Astrocyte (in vitro differentiated cells and primary cell): ENCODE results near the gene GALNT2. TPM values are rescaled to one million over a fixed set of nuclear protein-coding genes. Genes with fewer than 3 reads are reported as not detected.

ENCODE experiments used
- DNase-seq: peaks from one replicate; pipeline ENCODE4 v3.0.0-alpha.2; 2010; ENCODE audit warnings: low read depth
- FAIRE-seq: peaks from 2 replicates; lab custom pipeline; 2011; peaks lifted over from hg19 to GRCh38; lab: Jason Lieb, UNC
- H2AFZ ChIP-seq: 2 replicates; pipeline ENCODE4 v1.6.0; 2012; ENCODE audit warnings: low read depth, low read length, inconsistent platforms
- H3K27ac ChIP-seq: 2 replicates; pipeline ENCODE4 v1.5.1; 2011; ENCODE audit warnings: low read depth, low read length, inconsistent platforms
- H3K27me3 ChIP-seq: 2 replicates; pipeline ENCODE4 v1.6.0; 2011; ENCODE audit warnings: low read length, inconsistent platforms; ENCODE audit not compliant: insufficient read depth
- H3K36me3 ChIP-seq: 2 replicates; pipeline ENCODE4 v1.5.1; 2011; ENCODE audit warnings: low read length, inconsistent platforms; ENCODE audit not compliant: insufficient read depth
- H3K4me1 ChIP-seq: 2 replicates; pipeline ENCODE4 v1.5.1; 2011; ENCODE audit warnings: low read length, inconsistent platforms; ENCODE audit not compliant: insufficient read depth
- H3K4me2 ChIP-seq: 2 replicates; pipeline ENCODE4 v1.6.0; 2012; ENCODE audit warnings: low read length, inconsistent platforms
- H3K4me3 ChIP-seq: 2 replicates; pipeline ENCODE4 v1.5.1; 2011; ENCODE audit warnings: low read depth, mild to moderate bottlenecking, low read length, inconsistent platforms; ENCODE audit not compliant: insufficient read depth
- H3K79me2 ChIP-seq: 2 replicates; pipeline ENCODE4 v1.6.0; 2012; ENCODE audit warnings: mild to moderate bottlenecking, low read length, inconsistent platforms; ENCODE audit not compliant: insufficient read depth
- H3K9ac ChIP-seq: 2 replicates; pipeline ENCODE4 v1.6.0; 2012; ENCODE audit warnings: mild to moderate bottlenecking, low read length, inconsistent platforms
- H3K9me3 ChIP-seq: 2 replicates; pipeline ENCODE4 v1.5.1; 2012; ENCODE audit warnings: low read depth, mild to moderate bottlenecking, low read length, inconsistent platforms; ENCODE audit not compliant: insufficient read depth
- H4K20me1 ChIP-seq: 2 replicates; pipeline ENCODE4 v1.6.0; 2012; ENCODE audit warnings: low read length, inconsistent platforms; ENCODE audit not compliant: insufficient read depth
- H3K27ac Mint-ChIP-seq: one replicate; pipeline ENCODE4 v1.8.0; 2021; ENCODE audit warnings: mild to moderate bottlenecking, mixed read lengths; ENCODE audit not compliant: unreplicated experiment
- H3K27me3 Mint-ChIP-seq: one replicate; pipeline ENCODE4 v1.8.0; 2021; ENCODE audit warnings: low read depth, mixed read lengths; ENCODE audit not compliant: unreplicated experiment
- H3K36me3 Mint-ChIP-seq: one replicate; pipeline ENCODE4 v1.8.0; 2021; ENCODE audit warnings: low read depth, mixed read lengths; ENCODE audit not compliant: unreplicated experiment
- H3K4me1 Mint-ChIP-seq: one replicate; pipeline ENCODE4 v1.8.0; 2021; ENCODE audit warnings: low read depth, mixed read lengths; ENCODE audit not compliant: unreplicated experiment
- H3K4me3 Mint-ChIP-seq: one replicate; pipeline ENCODE4 v1.8.0; 2021; ENCODE audit warnings: mild to moderate bottlenecking, moderate library complexity, mixed read lengths; ENCODE audit not compliant: unreplicated experiment
- H3K9me3 Mint-ChIP-seq: one replicate; pipeline ENCODE4 v1.8.0; 2021; ENCODE audit warnings: mild to moderate bottlenecking, mixed read lengths; ENCODE audit not compliant: unreplicated experiment
- EZH2 ChIP-seq: IDR thresholded peaks from 2 replicates; pipeline ENCODE4 v1.6.1; 2012; ENCODE audit warnings: mild to moderate bottlenecking, low read length, inconsistent platforms; ENCODE audit not compliant: insufficient read depth
- total RNA-seq: library from RNA; stranded (reverse); gene quantifications from 2 replicates; pipeline ENCODE4 v1.2.1, GENCODE V29; 2021
- TF ChIP-seq, protein P1 (sequence below): IDR thresholded peaks from 2 replicates; pipeline ENCODE4 v1.5.1; 2011; ENCODE audit warnings: low read depth, mild to moderate bottlenecking, inconsistent platforms, low read length, moderate library complexity; ENCODE audit not compliant: insufficient read depth

GALNT2 gene
- total RNA-seq, 1 donor from 2014 or later = 507 TPM

DNA sequence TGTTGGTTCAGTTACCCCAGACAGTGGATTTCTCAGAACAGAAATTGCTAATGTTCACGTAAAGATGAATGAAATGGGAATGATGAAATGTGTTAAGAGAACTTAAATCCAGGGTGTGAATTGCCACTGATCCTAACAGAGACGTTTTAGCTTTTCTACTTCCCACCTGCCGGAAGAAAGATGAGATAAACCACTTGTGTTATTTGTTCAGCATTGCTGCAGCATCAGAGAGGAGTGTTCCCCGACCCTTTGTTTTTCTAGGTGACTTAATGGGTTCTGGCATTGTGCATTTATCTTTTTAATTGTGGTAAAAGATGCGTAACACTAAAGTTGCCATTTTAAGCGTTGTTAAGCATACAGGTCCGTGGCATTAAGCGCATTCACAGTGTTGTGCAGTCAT, 122.3 kb downstream of the GALNT2 start:
- peaks cover 51% of the 10 kb centered on the region for H3K79me2 ChIP-seq
- no peak overlapping the region for H3K4me3 Mint-ChIP-seq
- FAIRE-seq (no peak), DNase-seq (no peak)
- no peak overlapping the region for H3K27ac ChIP-seq
- H4K20me1 ChIP-seq = peaks cover 83% of the 10 kb centered on the region
- peaks cover 51% of the 10 kb centered on the region for H3K4me1 Mint-ChIP-seq
- H3K36me3 Mint-ChIP-seq = peaks cover 31% of the 10 kb centered on the region
- no peak overlapping the region for H3K4me3 ChIP-seq
- peaks cover 17% of the 10 kb centered on the region for H3K4me1 ChIP-seq
- H3K27ac Mint-ChIP-seq = no peak overlapping the region
- H3K27me3 ChIP-seq = no peaks in the 10 kb centered on the region
- no peak overlapping the region for H3K4me2 ChIP-seq
- no peak overlapping the region for H3K9ac ChIP-seq
- H3K9me3 Mint-ChIP-seq = peaks cover 4% of the 10 kb centered on the region
- H3K9me3 ChIP-seq = no peaks in the 10 kb centered on the region
- no peak for TF ChIP-seq EZH2
- TF ChIP-seq, protein P1, sequence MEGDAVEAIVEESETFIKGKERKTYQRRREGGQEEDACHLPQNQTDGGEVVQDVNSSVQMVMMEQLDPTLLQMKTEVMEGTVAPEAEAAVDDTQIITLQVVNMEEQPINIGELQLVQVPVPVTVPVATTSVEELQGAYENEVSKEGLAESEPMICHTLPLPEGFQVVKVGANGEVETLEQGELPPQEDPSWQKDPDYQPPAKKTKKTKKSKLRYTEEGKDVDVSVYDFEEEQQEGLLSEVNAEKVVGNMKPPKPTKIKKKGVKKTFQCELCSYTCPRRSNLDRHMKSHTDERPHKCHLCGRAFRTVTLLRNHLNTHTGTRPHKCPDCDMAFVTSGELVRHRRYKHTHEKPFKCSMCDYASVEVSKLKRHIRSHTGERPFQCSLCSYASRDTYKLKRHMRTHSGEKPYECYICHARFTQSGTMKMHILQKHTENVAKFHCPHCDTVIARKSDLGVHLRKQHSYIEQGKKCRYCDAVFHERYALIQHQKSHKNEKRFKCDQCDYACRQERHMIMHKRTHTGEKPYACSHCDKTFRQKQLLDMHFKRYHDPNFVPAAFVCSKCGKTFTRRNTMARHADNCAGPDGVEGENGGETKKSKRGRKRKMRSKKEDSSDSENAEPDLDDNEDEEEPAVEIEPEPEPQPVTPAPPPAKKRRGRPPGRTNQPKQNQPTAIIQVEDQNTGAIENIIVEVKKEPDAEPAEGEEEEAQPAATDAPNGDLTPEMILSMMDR = no peak
- H3K36me3 ChIP-seq = no peaks in the 10 kb centered on the region
- no peak overlapping the region for H2AFZ ChIP-seq
- H3K27me3 Mint-ChIP-seq = no peaks in the 10 kb centered on the region

- Histone ChIP-seq H3K27ac (no peak overlapping the region), H3K9me3 (no peaks in the 10 kb centered on the region), H4K20me1 (peaks cover 83% of the 10 kb centered on the region), H3K27me3 (no peaks in the 10 kb centered on the region), H3K4me3 (no peak overlapping the region), H3K36me3 (no peaks in the 10 kb centered on the region), H3K9ac (no peak overlapping the region), H2AFZ (no peak overlapping the region), H3K79me2 (peaks cover 51% of the 10 kb centered on the region), H3K4me1 (peaks cover 17% of the 10 kb centered on the region), H3K4me2 (no peak overlapping the region)
- TF ChIP-seq EZH2 = no peak
- TF ChIP-seq, protein P1 = no peak
- H3K4me3 Mint-ChIP-seq = no peak overlapping the region
- DNase-seq (no peak), FAIRE-seq (no peak)
- no peaks in the 10 kb centered on the region for H3K27me3 Mint-ChIP-seq
- H3K36me3 Mint-ChIP-seq = peaks cover 26% of the 10 kb centered on the region
- H3K27ac Mint-ChIP-seq = no peak overlapping the region
- no peaks in the 10 kb centered on the region for H3K9me3 Mint-ChIP-seq
- H3K4me1 Mint-ChIP-seq = peaks cover 51% of the 10 kb centered on the region
These were observed 122.8 kb downstream of the GALNT2 start for GRCh38 chr1:230189824-230190223.

GRCh38 chr1:230191079-230191804, 124.2 kb downstream of the GALNT2 start:
- TF ChIP-seq, protein P1 = no peak
- TF ChIP-seq EZH2 = no peak
- H2AFZ ChIP-seq = no peak overlapping the region
- no peak overlapping the region for H3K4me2 ChIP-seq
- H3K4me3 Mint-ChIP-seq = peak overlapping the region; percentile 47
- H3K36me3 ChIP-seq = no peaks in the 10 kb centered on the region
- H4K20me1 ChIP-seq = peaks cover 84% of the 10 kb centered on the region
- H3K27me3 Mint-ChIP-seq = no peaks in the 10 kb centered on the region
- no peaks in the 10 kb centered on the region for H3K9me3 ChIP-seq
- peak; percentile 57 for DNase-seq
- peaks cover 49% of the 10 kb centered on the region for H3K4me1 Mint-ChIP-seq
- H3K27ac Mint-ChIP-seq = peak overlapping the region; percentile 66
- H3K27ac ChIP-seq = peak overlapping the region; percentile 1
- no peak for FAIRE-seq
- peaks cover 60% of the 10 kb centered on the region for H3K79me2 ChIP-seq
- H3K36me3 Mint-ChIP-seq = peaks cover 23% of the 10 kb centered on the region
- H3K9ac ChIP-seq = no peak overlapping the region
- H3K4me3 ChIP-seq = no peak overlapping the region
- no peaks in the 10 kb centered on the region for H3K9me3 Mint-ChIP-seq
- peaks cover 4% of the 10 kb centered on the region for H3K4me1 ChIP-seq
- no peaks in the 10 kb centered on the region for H3K27me3 ChIP-seq
